IMR-90 (cell line): ENCODE results near the gene TSN. TPM values are rescaled to one million over a fixed set of nuclear protein-coding genes. Genes with fewer than 3 reads are reported as not detected.

Experiments used
- ATAC-seq: fragments of 200-7000 bp; cut with Tn5 transposase; 2 replicates; pipeline ENCODE4 v1.9.1; 2020; ENCODE audit warnings: low read depth, mild to moderate bottlenecking, moderate library complexity
- BruUV-seq: library from RNA; stranded (reverse); fragments of 400-500 nt; replicated peaks from 2 replicates; lab custom pipeline; 2021; lab: Mats Ljungman, UMichigan
- CTCF ChIA-PET: fragments of 300-600 bp; formaldehyde crosslinking; extraction: SDS; loops from one replicate; lab custom pipeline; 2021; ENCODE audit warnings: antibody characterized with exemption; lab: Yijun Ruan, JAX
- POLR2A ChIA-PET: fragments of 300-600 bp; sonication (Branson Sonifier 250); formaldehyde crosslinking; loops from one replicate; lab custom pipeline; 2022; ENCODE audit warnings: antibody characterized with exemption; ENCODE audit not compliant: unreplicated experiment; lab: Charles Lee
- DNase-seq: peaks from one replicate; pipeline ENCODE4 v3.0.0; 2013
- H2AFZ ChIP-seq: replicated peaks from 2 replicates; pipeline ENCODE3; 2013; ENCODE audit warnings: low read length, mild to moderate bottlenecking; ENCODE audit not compliant: poor library complexity
- H2AK5ac ChIP-seq: 2 replicates; pipeline ENCODE4 v1.6.1; 2013; ENCODE audit warnings: low read depth, low read length, inconsistent platforms
- H2AK9ac ChIP-seq: replicated peaks from 2 replicates; pipeline ENCODE3; 2013; ENCODE audit warnings: mild to moderate bottlenecking, low read depth, low read length, moderate library complexity; ENCODE audit not compliant: poor library complexity
- H2BK120ac ChIP-seq: 2 replicates; pipeline ENCODE4 v1.6.1; 2013; ENCODE audit warnings: low read depth, low read length, inconsistent platforms
- H2BK15ac ChIP-seq: 3 replicates; pipeline ENCODE4 v1.6.1; 2013; ENCODE audit warnings: low read depth, low read length, inconsistent platforms
- H2BK20ac ChIP-seq: 2 replicates; pipeline ENCODE4 v1.6.1; 2013; ENCODE audit warnings: low read depth, mild to moderate bottlenecking, inconsistent platforms, low read length, moderate library complexity
- H2BK5ac ChIP-seq: 2 replicates; pipeline ENCODE4 v1.6.1; 2013; ENCODE audit warnings: mild to moderate bottlenecking, low read depth, low read length, inconsistent platforms; ENCODE audit not compliant: poor library complexity, severe bottlenecking
- H3K14ac ChIP-seq: replicated peaks from 2 replicates; pipeline ENCODE4 v1.6.1; 2013; ENCODE audit warnings: low read depth, low read length, inconsistent platforms
- H3K18ac ChIP-seq: 2 replicates; pipeline ENCODE4 v1.6.1; 2013; ENCODE audit warnings: low read depth, low read length, control low read depth
- H3K23ac ChIP-seq: 2 replicates; pipeline ENCODE4 v1.6.1; 2013; ENCODE audit warnings: low read depth, low read length, inconsistent platforms
- H3K27ac ChIP-seq: 2 replicates; pipeline ENCODE4 v1.5.1; 2013; ENCODE audit warnings: mild to moderate bottlenecking, control low read depth, low read length; ENCODE audit not compliant: insufficient read depth
- H3K27me3 ChIP-seq: 2 replicates; pipeline ENCODE4 v1.6.1; 2013; ENCODE audit warnings: low read length; ENCODE audit not compliant: control insufficient read depth, insufficient read depth
- H3K36me3 ChIP-seq: 2 replicates; pipeline ENCODE4 v1.6.1; 2013; ENCODE audit warnings: low read length, mixed read lengths; ENCODE audit not compliant: control insufficient read depth, insufficient read depth
- H3K4ac ChIP-seq: 2 replicates; pipeline ENCODE4 v1.6.1; 2013; ENCODE audit warnings: low read depth, low read length, inconsistent platforms
- H3K4me1 ChIP-seq: 2 replicates; pipeline ENCODE4 v1.6.1; 2013; ENCODE audit warnings: low read length, mixed read lengths; ENCODE audit not compliant: control insufficient read depth, insufficient read depth
- H3K4me2 ChIP-seq: 2 replicates; pipeline ENCODE4 v1.6.1; 2013; ENCODE audit warnings: low read depth, mild to moderate bottlenecking, control low read depth, low read length, moderate library complexity
- H3K4me3 ChIP-seq: 2 replicates; pipeline ENCODE4 v1.5.1; 2013; ENCODE audit warnings: low read depth, mild to moderate bottlenecking, control low read depth, low read length, moderate library complexity; ENCODE audit not compliant: insufficient read depth
- H3K56ac ChIP-seq: 2 replicates; pipeline ENCODE4 v1.6.1; 2013; ENCODE audit warnings: low read length, inconsistent platforms; ENCODE audit not compliant: insufficient read depth; ENCODE audit errors: extremely low read depth
- H3K79me1 ChIP-seq, 2 experiments: 2 replicates each; pipeline ENCODE4 v1.6.1; 2013; ENCODE audit warnings: low read length in 2 of 2, inconsistent platforms in 1 of 2, low read depth in 1 of 2
- H3K9ac ChIP-seq: 2 replicates; pipeline ENCODE4 v1.6.1; 2013; ENCODE audit warnings: low read depth, low read length, control low read depth
- H3K9me1 ChIP-seq: 2 replicates; pipeline ENCODE4 v1.6.1; 2013; ENCODE audit warnings: low read length, inconsistent platforms; ENCODE audit not compliant: insufficient read depth
- H3K9me3 ChIP-seq: 2 replicates; pipeline ENCODE4 v1.6.1; 2013; ENCODE audit warnings: low read length; ENCODE audit not compliant: control insufficient read depth, insufficient read depth
- H4K20me1 ChIP-seq: 2 replicates; pipeline ENCODE4 v1.6.1; 2013; ENCODE audit warnings: low read length, inconsistent platforms; ENCODE audit not compliant: insufficient read depth
- H4K5ac ChIP-seq: 2 replicates; pipeline ENCODE4 v1.6.1; 2013; ENCODE audit warnings: mild to moderate bottlenecking, low read depth, low read length, control low read depth
- H4K8ac ChIP-seq, 2 experiments: 2 replicates each; pipeline ENCODE4 v1.6.1; 2013; ENCODE audit warnings: low read depth in 2 of 2, low read length in 2 of 2, control low read depth in 1 of 2, inconsistent platforms in 1 of 2
- H4K91ac ChIP-seq: 2 replicates; pipeline ENCODE4 v1.6.1; 2013; ENCODE audit warnings: low read depth, low read length, inconsistent platforms; ENCODE audit not compliant: insufficient read depth
- BHLHE40 ChIP-seq: fragments of 150-350 bp; IDR thresholded peaks from 2 replicates; pipeline ENCODE4 v1.6.1; 2016; ENCODE audit warnings: mild to moderate bottlenecking, low read depth, low read length
- CEBPB ChIP-seq: IDR thresholded peaks from 2 replicates; pipeline ENCODE4 v1.6.1; 2012; ENCODE audit warnings: low read depth, low read length, improper control_type of control experiment
- CHD1 ChIP-seq: IDR thresholded peaks from 2 replicates; pipeline ENCODE4 v1.6.1; 2012; ENCODE audit warnings: low read depth, low read length, improper control_type of control experiment
- CTCF ChIP-seq: conservative IDR thresholded peaks from 2 replicates; pipeline ENCODE4 v1.5.1; 2012; ENCODE audit warnings: mild to moderate bottlenecking, low read depth, low read length, improper control_type of control experiment
- ELK1 ChIP-seq: fragments of 150-350 bp; IDR thresholded peaks from 2 replicates; pipeline ENCODE4 v1.6.1; 2016; ENCODE audit warnings: low read depth, mild to moderate bottlenecking, low read length, moderate library complexity, borderline replicate concordance
- MAFK ChIP-seq: IDR thresholded peaks from 2 replicates; pipeline ENCODE4 v1.6.1; 2012; ENCODE audit warnings: low read depth, low read length, improper control_type of control experiment
- MAZ ChIP-seq: IDR thresholded peaks from 2 replicates; pipeline ENCODE4 v1.6.1; 2012; ENCODE audit warnings: low read depth, mild to moderate bottlenecking, low read length, improper control_type of control experiment, moderate library complexity, borderline replicate concordance
- NFE2L2 ChIP-seq: fragments of 150-350 bp; IDR thresholded peaks from 2 replicates; pipeline ENCODE4 v1.6.1; 2016; ENCODE audit warnings: low read depth, mild to moderate bottlenecking, low read length
- POLR2A ChIP-seq: IDR thresholded peaks from 2 replicates; pipeline ENCODE4 v1.6.1; 2012; ENCODE audit warnings: mild to moderate bottlenecking, low read depth, low read length
- RAD21 ChIP-seq: IDR thresholded peaks from 2 replicates; pipeline ENCODE4 v1.6.1; 2012; ENCODE audit warnings: low read length, improper control_type of control experiment
- RCOR1 ChIP-seq: IDR thresholded peaks from 2 replicates; pipeline ENCODE4 v1.6.1; 2012; ENCODE audit warnings: mild to moderate bottlenecking, low read length, improper control_type of control experiment; ENCODE audit not compliant: insufficient replicate concordance
- whole genome bisulfite sequencing, 2 experiments: methylation state at CpG; one replicate each; pipeline versions ENCODE4 v1.1.5 to v1.1.7; 2013; ENCODE audit warnings: missing lambda C conversion rate in 2 of 2; ENCODE audit not compliant: insufficient read length in 1 of 2; ENCODE audit errors: extremely low coverage in 2 of 2; 5-methylcytosine and 5-hydroxymethylcytosine counted together
- dilution Hi-C: fragments of 300-500 bp; cut with HindIII; formaldehyde crosslinking; loops from one replicate; pipeline ENCODE4 v1.14.3; 2018; ENCODE audit warnings: low sequenced_read_pairs; ENCODE audit not compliant: unreplicated experiment
- in situ Hi-C: fragments of 300-500 bp; cut with MboI; formaldehyde crosslinking; loops from 3 replicates; pipeline ENCODE4 v1.14.3; 2019; ENCODE audit warnings: low sequenced_read_pairs, inconsistent platforms, mixed read lengths
- intact Hi-C: fragments of 100-400 bp; cut with micrococcal nuclease; formaldehyde crosslinking; loops from 2 replicates; pipeline ENCODE4 v1.10.0; 2022
- polyA plus RNA-seq, 3 experiments: library from polyadenylated mRNA; depleted of rRNA; stranded (reverse); fragments of >200 nt; gene quantifications; 2 replicates each; pipeline ENCODE4 v1.2.3, GENCODE V29; 2012; ENCODE audit warnings: low replicate concordance in 1 of 3
- total RNA-seq: library from RNA; depleted of rRNA; stranded (reverse); fragments of >200 nt; gene quantifications from 2 replicates; pipeline ENCODE4 v1.2.3, GENCODE V29; 2012

TSN gene
- total and polyA plus RNA-seq, 2 of the 4 experiments (the other 2 are of a cell fraction): 31.0 to 56.3 TPM

DNA sequence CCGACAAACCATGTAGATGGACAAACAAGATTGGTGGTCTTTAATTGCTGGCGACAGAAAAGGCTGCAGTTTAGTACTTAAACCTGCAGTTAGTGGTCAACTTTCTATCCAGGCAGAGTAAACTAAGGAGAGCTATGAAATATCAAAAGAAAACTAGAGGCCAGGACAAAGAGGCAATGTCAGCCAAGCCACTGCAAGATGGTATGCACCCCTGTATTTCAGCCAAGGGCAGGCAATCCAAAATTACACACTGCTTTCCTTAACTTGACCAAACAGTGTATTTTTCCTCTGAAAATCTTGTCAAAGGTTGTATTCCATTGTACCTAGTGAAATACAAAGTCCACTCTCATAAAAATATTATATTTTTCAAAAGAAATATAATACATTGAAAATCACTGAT is 28.1 kb upstream of the TSN start:
- Histone ChIP-seq H3K18ac (no peak overlapping the region), H2BK120ac (no peak overlapping the region), H3K9ac (no peak overlapping the region), H2AK9ac (no peak overlapping the region), H3K4me2 (no peak overlapping the region), H4K91ac (no peak overlapping the region), H4K8ac (no peak overlapping the region), H3K4me3 (no peak overlapping the region), H2BK15ac (no peak overlapping the region), H3K36me3 (peaks cover 26% of the 10 kb centered on the region), H2BK5ac (no peak overlapping the region), H3K4ac (no peak overlapping the region), H4K5ac (no peak overlapping the region), H3K14ac (no peak overlapping the region), H3K4me1 (peaks cover 6% of the 10 kb centered on the region; the same call in 1 of the 2 replicates), H3K27ac (no peak overlapping the region), H2BK20ac (no peak overlapping the region), H3K79me1 (peaks cover 17 to 35% of the 10 kb centered on the region in 2 experiments; a peak in 3 of 4 replicates), H3K27me3 (no peaks in the 10 kb centered on the region), H3K23ac (no peak overlapping the region), H3K56ac (no peak overlapping the region), H2AFZ (no peak overlapping the region), H2AK5ac (no peak overlapping the region), H3K9me1 (peaks cover 13% of the 10 kb centered on the region), H3K9me3 (no peaks in the 10 kb centered on the region), H4K20me1 (peaks cover 9% of the 10 kb centered on the region)
- intact Hi-C loops (no loop called here), in situ Hi-C loops (loop anchor here (10.0 to 25.0 kb wide), 3 partner anchors 193 to 640 kb away; partner anchors contain the start of gene RNU4ATAC), dilution Hi-C loops (no loop called here)
- DNase-seq: no peak
- POLR2A ChIA-PET: no interaction called here
- no TSS peak for BruUV-seq
- ATAC-seq: no peak
- CTCF ChIA-PET: no interaction called here
- no CpG with 5 or more reads among the region's 2 CpGs for WGBS, 2 experiments
- TF ChIP-seq RAD21 (no peak), MAFK (no peak), CEBPB (no peak), MAZ (no peak), ELK1 (no peak), NFE2L2 (no peak), RCOR1 (no peak), CHD1 (no peak), CTCF (no peak), BHLHE40 (no peak), POLR2A (no peak)
